ENCODE measurements around the gene WDR31. TPM values are rescaled to one million over a fixed set of nuclear protein-coding genes. Genes with fewer than 3 reads are reported as not detected.

WDR31 gene
- total and polyA plus RNA-seq, 2 experiments from 2014 or later: 0.97 to 3.1 TPM

- H4K20me1 ChIP-seq (ENCODE audit: insufficient read depth): no peaks in the 10 kb centered on the region
- H3K4me3 ChIP-seq: peak overlapping the region; percentile 92
- H2AFZ ChIP-seq: peak overlapping the region; percentile 91
- H3K4me2 ChIP-seq (ENCODE audit: unreplicated experiment): peak overlapping the region; percentile 100
- no peaks in the 10 kb centered on the region for H3K9me2 ChIP-seq (ENCODE audit: insufficient read depth)
- WGBS, 2 experiments (ENCODE audit: low coverage in 1 of 2, low lambda C conversion rate in 2 of 2, missing lambda C conversion rate in 2 of 2): 1 to 3% methylated on average over 15 of the region's 15 CpGs
- H3K27ac ChIP-seq: peak overlapping the region; percentile 92
- no peaks in the 10 kb centered on the region for H3K9me3 ChIP-seq (ENCODE audit: low read depth)
- H3F3A ChIP-seq (ENCODE audit: insufficient read depth): peaks cover 14% of the 10 kb centered on the region
- in situ Hi-C loops (cut with MboI): no loop called here
- peaks cover 51% of the 10 kb centered on the region for H3K36me3 ChIP-seq (ENCODE audit: low read depth)
- DNase-seq: peak; percentile 82
- H3K27me3 ChIP-seq (replicated peaks; ENCODE audit: insufficient read depth): no peaks in the 10 kb centered on the region
- H3K79me2 ChIP-seq (ENCODE audit: insufficient read depth): peaks cover 69% of the 10 kb centered on the region
- peak overlapping the region; percentile 97 for H3K9ac ChIP-seq
- no peak for TF ChIP-seq EZH2phosphoT487 (IDR thresholded peaks at IDR 0.05; ENCODE audit: insufficient read depth, low read depth)
- no peak for TF ChIP-seq EZH2 (IDR thresholded peaks at IDR 0.05; ENCODE audit: insufficient read depth, poor library complexity, severe bottlenecking)
- H3K4me1 ChIP-seq (ENCODE audit: insufficient read depth): peaks cover 13% of the 10 kb centered on the region
Measured at GRCh38 chr9:113274474-113275156, 65.5 kb downstream of the WDR31 start.

GRCh38 chr9:113269871-113270270 lies 70.2 kb downstream of the WDR31 start:
- Histone ChIP-seq H3K9me2 (ENCODE audit: insufficient read depth) (no peaks in the 10 kb centered on the region), H3K27ac (no peak overlapping the region), H3K4me3 (no peak overlapping the region), H3K27me3 (replicated peaks; ENCODE audit: insufficient read depth) (no peaks in the 10 kb centered on the region), H3K4me1 (ENCODE audit: insufficient read depth) (peaks cover 7% of the 10 kb centered on the region), H3K79me2 (ENCODE audit: insufficient read depth) (peaks cover 27% of the 10 kb centered on the region), H3K4me2 (ENCODE audit: unreplicated experiment) (no peak overlapping the region), H4K20me1 (ENCODE audit: insufficient read depth) (no peaks in the 10 kb centered on the region), H2AFZ (no peak overlapping the region), H3K9ac (no peak overlapping the region), H3K9me3 (ENCODE audit: low read depth) (no peaks in the 10 kb centered on the region), H3F3A (ENCODE audit: insufficient read depth) (peaks cover 12% of the 10 kb centered on the region), H3K36me3 (ENCODE audit: low read depth) (peaks cover 41% of the 10 kb centered on the region)
- in situ Hi-C loops (cut with MboI): no loop called here
- DNase-seq: no peak
- WGBS, 2 experiments (ENCODE audit: low coverage in 1 of 2, low lambda C conversion rate in 2 of 2, missing lambda C conversion rate in 2 of 2): 76 to 85% methylated on average over 2 of the region's 2 CpGs
- TF ChIP-seq EZH2 (IDR thresholded peaks at IDR 0.05; ENCODE audit: insufficient read depth, poor library complexity, severe bottlenecking) (no peak), EZH2phosphoT487 (IDR thresholded peaks at IDR 0.05; ENCODE audit: insufficient read depth, low read depth) (no peak)

GRCh38 chr9:113269355-113269754 lies 70.7 kb downstream of the WDR31 start:
- no peak overlapping the region for H3K27ac ChIP-seq
- in situ Hi-C loops (cut with MboI): no loop called here
- 56 to 58% methylated on average over 2 of the region's 2 CpGs for WGBS, 2 experiments (ENCODE audit: low coverage in 1 of 2, low lambda C conversion rate in 2 of 2, missing lambda C conversion rate in 2 of 2)
- no peak overlapping the region for H3K9ac ChIP-seq
- no peaks in the 10 kb centered on the region for H3K9me3 ChIP-seq (ENCODE audit: low read depth)
- peaks cover 8% of the 10 kb centered on the region; the same call in 1 of the 2 replicates for H3F3A ChIP-seq (ENCODE audit: insufficient read depth)
- H3K36me3 ChIP-seq (ENCODE audit: low read depth): peaks cover 41% of the 10 kb centered on the region
- H3K79me2 ChIP-seq (ENCODE audit: insufficient read depth): peaks cover 22% of the 10 kb centered on the region
- H3K27me3 ChIP-seq (replicated peaks; ENCODE audit: insufficient read depth): no peaks in the 10 kb centered on the region
- DNase-seq: no peak
- TF ChIP-seq EZH2 (IDR thresholded peaks at IDR 0.05; ENCODE audit: insufficient read depth, poor library complexity, severe bottlenecking) (no peak), EZH2phosphoT487 (IDR thresholded peaks at IDR 0.05; ENCODE audit: insufficient read depth, low read depth) (no peak)
- no peak overlapping the region for H3K4me3 ChIP-seq
- no peak overlapping the region for H3K4me2 ChIP-seq (ENCODE audit: unreplicated experiment)
- no peaks in the 10 kb centered on the region for H4K20me1 ChIP-seq (ENCODE audit: insufficient read depth)
- H2AFZ ChIP-seq: no peak overlapping the region
- H3K9me2 ChIP-seq (ENCODE audit: insufficient read depth): no peaks in the 10 kb centered on the region
- peaks cover 7% of the 10 kb centered on the region for H3K4me1 ChIP-seq (ENCODE audit: insufficient read depth)

- no peak overlapping the region for H3K4me3 ChIP-seq
- H3K79me2 ChIP-seq (ENCODE audit: insufficient read depth): peaks cover 9% of the 10 kb centered on the region
- H3K4me2 ChIP-seq (ENCODE audit: unreplicated experiment): no peak overlapping the region
- no peak for TF ChIP-seq EZH2phosphoT487 (IDR thresholded peaks at IDR 0.05; ENCODE audit: insufficient read depth, low read depth)
- TF ChIP-seq EZH2 (IDR thresholded peaks at IDR 0.05; ENCODE audit: insufficient read depth, poor library complexity, severe bottlenecking): no peak
- no peaks in the 10 kb centered on the region for H3K27me3 ChIP-seq (replicated peaks; ENCODE audit: insufficient read depth)
- peaks cover 8% of the 10 kb centered on the region; the same call in 1 of the 2 replicates for H3F3A ChIP-seq (ENCODE audit: insufficient read depth)
- no peaks in the 10 kb centered on the region for H4K20me1 ChIP-seq (ENCODE audit: insufficient read depth)
- H3K9ac ChIP-seq: no peak overlapping the region
- no peak overlapping the region for H3K27ac ChIP-seq
- H3K4me1 ChIP-seq (ENCODE audit: insufficient read depth): no peaks in the 10 kb centered on the region
- no peak overlapping the region for H2AFZ ChIP-seq
- no peak for DNase-seq
- in situ Hi-C loops (cut with MboI): no loop called here
- WGBS, 2 experiments (ENCODE audit: low coverage in 1 of 2, low lambda C conversion rate in 2 of 2, missing lambda C conversion rate in 2 of 2): 92 to 95% methylated on average over 4 of the region's 4 CpGs
- peaks cover 39% of the 10 kb centered on the region for H3K36me3 ChIP-seq (ENCODE audit: low read depth)
- no peaks in the 10 kb centered on the region for H3K9me2 ChIP-seq (ENCODE audit: insufficient read depth)
- H3K9me3 ChIP-seq (ENCODE audit: low read depth): no peaks in the 10 kb centered on the region
Measured at GRCh38 chr9:113267911-113268566, 72.0 kb downstream of the WDR31 start.
